CD4-positive, alpha-beta T cell treated with Interleukin-12 subunit alpha and Interleukin-12 subunit beta, for 1 hour (primary cell): ENCODE data around the gene LRRC4C.
"Not testable (repeated sequence)": the region's sequence is repeated elsewhere in the genome, so short reads cannot be mapped to it uniquely, and the experiment has no call there.

Source experiments
- DNase-seq: peaks from one replicate; pipeline ENCODE4 v3.0.0-alpha.2; 2020

The LRRC4C gene

DNA sequence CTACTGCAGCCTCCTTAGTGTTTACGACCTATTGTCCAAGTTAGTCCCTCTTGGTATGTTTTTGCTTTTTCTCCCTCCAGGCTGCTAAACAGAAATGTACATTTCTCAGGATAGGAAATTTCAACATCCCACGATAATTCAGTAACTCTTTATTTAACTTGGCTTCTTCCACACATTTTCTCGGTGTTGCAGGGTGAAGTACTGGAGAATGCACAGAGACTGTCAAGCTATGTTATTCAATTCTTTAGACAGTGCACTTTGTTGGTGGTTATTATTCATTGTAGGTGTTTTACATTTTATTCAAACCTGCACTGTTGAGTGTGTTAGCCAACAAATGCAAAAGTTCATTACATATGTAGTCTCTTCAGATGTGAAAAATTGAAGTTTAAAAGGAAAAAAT, 839.8 kb downstream of the LRRC4C start:
- DNase-seq = no peak

DNA sequence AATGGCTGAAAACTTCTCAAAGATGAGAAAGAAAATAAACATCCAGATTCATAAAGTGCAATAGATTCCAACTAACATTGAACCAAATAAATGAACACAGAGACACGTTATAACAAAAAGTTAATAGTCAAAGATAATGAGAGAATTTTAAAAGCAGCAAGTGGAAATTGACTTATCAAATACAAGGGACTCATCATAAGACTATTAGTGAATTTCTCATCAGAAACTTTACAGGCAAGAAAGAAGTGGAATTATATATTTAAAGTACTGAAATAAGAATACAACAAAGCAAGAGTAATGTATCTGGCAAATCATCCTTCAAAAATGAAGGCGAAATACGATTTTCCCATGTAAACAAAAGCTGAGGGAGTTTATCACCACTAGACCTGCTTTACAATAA, 852.7 kb downstream of the LRRC4C start:
- DNase-seq = no peak

- DNase-seq = no peak
Measured at GRCh38 chr11:40602866-40603552, 856.4 kb downstream of the LRRC4C start.

DNA sequence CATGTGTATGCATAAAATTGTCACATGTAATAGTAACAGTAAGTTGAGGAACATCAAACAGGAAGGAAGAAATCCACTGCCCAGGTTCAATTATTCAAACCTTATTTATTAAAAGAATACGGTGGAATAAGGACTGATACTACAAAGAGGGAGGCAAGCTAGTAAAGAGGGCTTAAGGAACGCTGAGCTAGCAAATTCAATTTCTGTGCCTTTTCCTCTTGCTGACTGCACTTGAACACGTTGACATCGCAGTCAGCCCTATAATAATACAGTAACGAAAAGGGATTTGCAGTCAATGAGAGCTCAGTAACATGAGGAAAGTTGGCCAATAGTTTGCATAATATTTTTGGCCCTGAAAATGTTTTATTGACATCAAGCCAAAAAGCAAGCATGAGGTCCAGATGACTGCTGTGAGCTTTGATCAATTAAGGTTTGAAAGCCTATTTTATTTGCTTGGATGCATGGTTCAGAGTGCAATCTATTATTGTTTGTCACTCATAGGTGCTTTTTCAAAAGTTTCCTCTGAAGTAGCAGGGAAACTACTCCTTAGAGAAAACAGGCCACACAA, 861.8 kb downstream of the LRRC4C start:
- no peak for DNase-seq

- no peak for DNase-seq
Measured at GRCh38 chr11:40573254-40573891, 886.1 kb downstream of the LRRC4C start.

GRCh38 chr11:40569947-40570531, 889.4 kb downstream of the LRRC4C start:
- DNase-seq = no peak

- no peak for DNase-seq
Measured at GRCh38 chr11:40567392-40567791, 892.1 kb downstream of the LRRC4C start.

- DNase-seq = no peak
Measured at GRCh38 chr11:40544162-40544561, 915.3 kb downstream of the LRRC4C start.

DNA sequence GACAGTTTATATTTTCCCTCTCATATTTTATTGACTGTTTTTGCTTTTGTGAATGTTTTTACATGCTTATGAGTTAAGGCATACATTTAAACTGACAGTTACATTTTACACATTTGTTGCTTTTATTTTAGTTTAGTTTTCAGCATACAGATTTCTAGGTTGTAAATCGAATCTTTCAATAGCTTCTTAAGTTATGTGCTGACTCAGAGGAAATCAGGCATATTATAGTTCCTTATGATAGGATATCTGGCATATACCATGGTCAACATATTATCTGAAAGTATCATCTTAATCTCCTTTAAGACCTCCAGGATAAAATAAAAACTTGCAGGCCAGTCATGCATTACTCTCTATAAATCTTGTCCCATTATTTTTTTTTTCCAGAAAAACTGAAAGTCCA, 916.6 kb downstream of the LRRC4C start:
- no peak for DNase-seq

GRCh38 chr11:40537734-40538133, 921.7 kb downstream of the LRRC4C start:
- no peak for DNase-seq

GRCh38 chr11:40522080-40522479, 937.4 kb downstream of the LRRC4C start:
- DNase-seq = not testable (repeated sequence)

DNA sequence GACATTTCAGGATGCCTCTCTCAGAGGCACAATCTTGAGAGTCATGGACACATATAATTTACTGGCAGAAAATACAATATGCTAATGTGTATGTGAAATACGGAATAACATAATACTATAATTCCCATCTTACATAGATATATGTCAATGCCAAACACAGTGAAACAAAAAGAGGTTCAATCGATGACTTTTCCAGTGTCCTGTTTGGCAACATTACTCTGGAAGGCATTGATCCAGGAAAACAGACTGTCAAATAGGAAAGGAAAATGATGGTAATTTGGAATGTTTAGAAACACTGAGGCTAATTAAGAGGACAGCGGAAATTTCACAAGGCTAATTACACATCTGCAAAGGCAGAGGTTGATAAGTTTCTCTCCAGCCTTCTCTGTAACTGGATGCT, 942.3 kb downstream of the LRRC4C start:
- no peak for DNase-seq

GRCh38 chr11:40514124-40514523, 945.3 kb downstream of the LRRC4C start:
- no peak for DNase-seq

DNA sequence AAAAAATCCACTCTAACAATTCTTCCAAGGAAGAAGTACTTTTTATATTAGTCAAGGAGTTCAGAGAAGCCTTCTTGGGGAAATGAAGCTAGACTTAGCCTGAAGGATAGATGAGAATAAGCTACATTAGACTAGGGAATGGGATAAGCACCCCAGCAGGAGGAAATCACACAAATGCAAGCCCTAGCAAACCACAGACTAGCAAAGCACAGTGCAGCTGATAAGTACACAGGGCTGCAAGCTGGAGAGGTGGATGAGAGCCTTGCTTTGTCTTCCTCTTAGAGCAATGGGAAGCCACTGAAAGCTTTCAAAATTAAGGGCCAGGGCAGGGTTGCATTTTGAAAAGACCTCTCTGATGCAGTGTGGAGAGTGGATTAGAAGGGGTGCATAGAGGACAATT, 946.2 kb downstream of the LRRC4C start:
- DNase-seq = no peak

- no peak for DNase-seq
Measured at GRCh38 chr11:40508303-40508702, 951.1 kb downstream of the LRRC4C start.

- no peak for DNase-seq
Measured at GRCh38 chr11:40506226-40506625, 953.2 kb downstream of the LRRC4C start.

GRCh38 chr11:40491341-40491740, 968.1 kb downstream of the LRRC4C start:
- no peak for DNase-seq

- DNase-seq = no peak
Measured at GRCh38 chr11:40467771-40468170, 991.7 kb downstream of the LRRC4C start.

GRCh38 chr11:40445391-40445790, 1014.1 kb downstream of the LRRC4C start:
- DNase-seq = no peak

DNA sequence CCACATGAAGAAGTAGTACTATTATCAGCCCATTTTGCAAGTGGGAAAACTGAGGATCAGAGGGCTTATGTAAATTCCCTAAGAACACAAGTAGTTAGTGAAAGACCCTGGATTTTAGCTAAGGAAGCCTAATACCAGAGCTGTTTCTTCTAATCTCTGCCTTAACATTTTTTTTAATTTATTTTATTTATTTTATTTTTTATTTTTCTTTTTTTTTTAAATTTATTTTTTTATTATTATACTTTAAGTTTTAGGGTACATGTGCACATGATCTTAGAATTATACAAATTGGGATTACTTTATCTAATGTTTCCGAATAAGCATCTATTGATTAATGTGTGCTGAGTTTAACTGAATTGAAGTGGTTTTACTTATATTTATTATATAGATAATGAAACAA, 1015.3 kb downstream of the LRRC4C start:
- DNase-seq = no peak

GRCh38 chr11:40435344-40435743, 1024.1 kb downstream of the LRRC4C start:
- DNase-seq = no peak

DNA sequence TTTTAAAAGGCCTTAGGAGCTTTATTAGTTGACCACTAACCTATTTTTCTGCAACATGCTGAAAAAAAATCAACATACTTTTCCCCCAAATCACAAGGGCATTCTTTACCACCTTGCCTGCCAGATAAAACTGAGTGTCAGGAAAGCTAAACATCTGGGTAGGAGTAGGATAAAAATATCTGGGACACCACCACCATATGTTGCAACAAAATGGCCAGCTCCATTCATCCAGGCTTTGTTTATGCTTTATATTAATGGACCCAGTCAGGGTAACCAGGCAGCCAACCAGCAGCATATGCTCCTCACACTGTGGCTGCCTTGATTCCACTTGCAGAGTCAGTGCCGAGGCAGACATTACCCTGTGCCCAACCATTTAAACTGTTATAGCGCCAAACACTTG, 1024.5 kb downstream of the LRRC4C start:
- no peak for DNase-seq

GRCh38 chr11:40432358-40432757, 1027.1 kb downstream of the LRRC4C start:
- DNase-seq = no peak

DNA sequence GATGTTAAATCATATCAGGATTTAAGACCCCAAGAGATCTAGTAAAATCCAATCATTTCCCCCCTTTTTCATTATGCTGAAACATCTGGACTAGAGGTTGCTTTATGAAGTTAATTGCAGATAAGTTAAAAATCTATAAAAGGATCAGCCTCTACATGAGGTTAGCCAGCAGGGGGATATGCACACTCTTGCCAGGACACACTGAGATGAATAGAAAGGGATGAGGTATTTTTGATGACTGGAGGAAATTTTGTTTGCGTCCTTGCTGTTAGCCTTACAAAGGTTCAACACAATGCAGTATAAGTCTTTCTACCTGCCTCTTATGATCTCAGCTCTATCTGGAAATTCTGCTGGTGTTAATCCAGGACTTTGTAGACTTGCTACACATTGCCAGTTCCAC, 1034.3 kb downstream of the LRRC4C start:
- no peak for DNase-seq
